Activated CD8-positive, alpha-beta memory T cell treated with anti-CD3 and anti-CD28 coated beads, Interleukin-2, amount 50 U/mL, for 24 hours (primary cell): ENCODE data around the gene STX2.
"Not testable (repeated sequence)": the region's sequence is repeated elsewhere in the genome, so short reads cannot be mapped to it uniquely, and the experiment has no call there.

Experiments used
- DNase-seq: peaks from one replicate; pipeline ENCODE4 v3.0.0-alpha.2; 2020; ENCODE audit errors: extremely low read depth

The STX2 gene

DNA sequence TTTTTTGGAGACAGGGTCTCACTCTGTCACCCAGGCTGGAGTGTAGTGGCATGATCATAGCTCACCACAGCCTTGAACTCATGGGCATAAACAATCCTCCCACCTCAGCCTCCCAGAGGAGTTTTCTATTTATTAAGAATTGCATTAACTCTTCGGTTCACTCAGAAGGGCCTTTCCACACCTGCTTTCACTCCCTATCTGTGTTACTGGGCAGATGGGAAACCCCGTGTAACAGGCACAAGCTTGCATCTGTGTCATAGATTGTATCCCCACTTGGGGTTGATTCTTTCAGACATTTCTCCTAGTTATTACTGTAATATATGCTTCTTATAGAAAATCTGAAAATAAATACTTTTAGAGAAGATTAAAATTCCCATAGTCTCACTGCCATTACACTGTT lies 38.7 kb downstream of the STX2 start:
- no peak for DNase-seq

DNA sequence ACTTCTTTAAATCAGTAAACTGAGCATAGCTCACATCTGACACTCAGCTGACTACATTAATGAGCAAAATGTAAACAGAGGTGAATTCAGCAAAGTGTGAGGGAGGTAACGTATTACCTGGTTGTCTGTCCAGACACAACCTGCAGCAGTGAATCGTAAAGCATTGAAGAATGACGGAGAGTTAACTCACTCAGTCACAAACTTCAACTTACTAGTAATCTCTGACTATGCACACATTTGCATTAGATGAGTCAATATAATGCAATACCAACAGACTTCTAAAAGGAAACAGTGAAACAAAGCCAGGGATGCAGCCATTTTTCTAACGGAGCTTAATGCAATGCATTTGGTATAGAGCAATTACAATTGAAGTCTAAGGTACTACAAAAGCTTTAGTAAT lies 40.0 kb downstream of the STX2 start:
- DNase-seq = no peak

DNA sequence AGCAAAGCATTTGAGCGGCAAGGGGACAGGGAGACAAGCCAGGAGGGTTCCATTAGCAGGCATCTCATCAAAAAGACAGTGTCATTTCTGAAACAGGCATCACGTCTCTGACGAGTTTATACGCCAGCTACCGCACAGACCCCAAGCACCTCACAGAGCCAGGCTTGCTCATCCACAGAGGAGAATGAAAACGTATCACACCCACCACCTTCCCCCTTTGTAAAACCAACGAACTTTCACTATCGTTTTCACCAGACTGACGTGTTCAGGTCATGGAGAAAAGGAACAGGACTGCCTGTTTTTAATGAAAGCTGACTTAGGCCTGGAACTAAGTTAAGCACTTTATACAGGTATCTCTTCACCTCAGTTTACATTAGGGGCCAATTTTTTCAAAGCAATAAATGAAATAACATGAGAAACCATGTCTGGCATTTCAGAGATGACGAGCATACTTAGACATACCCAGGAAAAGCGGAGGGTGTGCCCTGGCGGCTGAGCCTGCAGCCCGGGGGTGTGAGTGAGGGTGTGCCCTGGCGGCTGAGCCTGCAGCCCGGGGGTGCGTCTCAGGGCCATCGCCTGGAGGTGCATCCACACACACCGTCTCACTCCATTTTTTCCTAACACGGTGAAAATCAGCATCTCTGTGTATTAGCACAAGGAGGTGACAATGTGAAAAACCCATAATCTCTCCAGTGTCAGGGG lies 41.9 kb downstream of the STX2 start:
- no peak for DNase-seq

DNA sequence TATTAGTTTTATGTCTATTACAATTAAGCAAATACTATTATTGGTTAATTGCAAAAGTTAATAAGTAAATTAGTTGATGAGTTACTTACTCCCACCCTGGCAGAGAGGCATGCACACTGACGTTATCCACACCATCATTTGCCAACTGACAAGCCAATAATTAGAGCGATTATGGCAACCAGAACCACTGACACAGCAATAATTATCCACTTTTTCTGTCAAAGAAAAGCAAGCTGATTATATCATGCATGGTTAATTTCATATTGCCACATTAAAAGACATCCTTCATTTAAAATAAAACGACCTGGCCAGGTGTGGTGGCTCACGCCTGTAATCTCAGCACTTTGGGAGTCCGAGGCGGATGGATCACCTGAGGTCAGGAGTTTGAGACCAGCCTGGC lies 43.1 kb downstream of the STX2 start:
- no peak for DNase-seq

DNA sequence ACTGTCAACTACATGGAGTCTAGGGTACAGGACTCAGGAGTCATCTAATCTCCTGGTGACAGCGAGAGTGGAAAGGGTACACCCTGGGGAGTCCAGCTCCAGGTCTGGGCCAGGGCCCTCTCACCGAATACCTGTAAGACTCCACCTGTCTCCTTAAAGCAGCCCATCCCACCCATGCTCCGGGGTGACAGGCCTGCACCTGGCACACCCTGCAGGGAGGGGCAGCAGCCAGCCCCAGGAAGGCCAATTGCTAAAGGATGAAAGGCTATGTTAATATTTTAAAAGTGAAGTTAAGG lies 45.5 kb downstream of the STX2 start:
- DNase-seq = no peak

DNA sequence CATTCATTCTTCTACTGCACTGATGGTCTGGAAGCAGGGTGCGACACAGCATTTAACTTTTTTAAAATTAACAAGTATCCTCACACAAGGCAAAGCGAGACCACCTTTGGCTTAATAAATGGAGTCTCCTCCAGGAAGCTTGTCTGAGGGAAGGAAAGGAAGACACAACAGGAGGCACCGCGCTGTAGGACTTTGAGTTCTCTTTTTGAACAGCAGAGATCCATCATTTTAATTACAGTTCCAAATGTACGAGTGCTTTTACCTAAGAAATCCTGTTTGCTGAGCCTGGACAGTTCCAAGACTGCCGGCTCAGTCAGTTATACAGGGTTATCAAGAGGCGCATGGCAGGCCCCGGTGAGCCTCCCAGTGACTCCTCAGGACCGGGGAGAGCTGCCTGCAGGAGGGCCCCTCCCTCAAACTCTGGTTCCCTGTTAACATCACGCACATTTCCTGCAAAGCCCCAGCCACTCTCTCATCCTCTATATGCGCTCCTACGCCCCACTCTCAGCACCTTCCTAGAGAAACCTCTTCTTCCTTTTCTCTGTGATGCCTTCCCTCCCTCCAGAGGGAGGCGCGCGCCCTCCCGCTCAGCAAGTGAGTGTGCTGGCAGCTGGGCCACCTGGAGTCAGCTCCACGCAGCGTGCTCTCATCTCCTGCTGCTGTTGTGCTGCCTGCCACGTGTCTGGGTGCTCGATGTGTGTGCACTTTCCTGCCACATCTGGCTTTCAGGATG lies 46.1 kb downstream of the STX2 start:
- no peak for DNase-seq

DNA sequence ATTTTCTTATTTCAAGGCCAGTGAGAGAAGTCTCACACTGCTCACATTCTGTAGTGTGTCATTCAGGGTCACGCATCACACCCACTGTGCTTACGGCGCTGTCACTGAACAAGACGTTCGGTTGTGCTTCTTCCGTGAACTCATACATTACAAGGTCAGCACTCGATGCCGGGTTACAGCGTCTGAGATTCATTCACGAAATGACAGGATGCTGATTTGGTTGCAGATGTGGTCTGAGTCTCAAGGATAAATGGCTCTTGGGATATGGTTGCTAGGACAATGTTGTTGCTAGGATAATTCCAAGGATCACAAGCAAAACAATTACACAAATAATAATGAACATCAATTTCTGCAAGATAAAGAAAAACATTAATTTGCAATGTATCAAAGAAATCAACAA lies 47.4 kb downstream of the STX2 start:
- DNase-seq = no peak

DNA sequence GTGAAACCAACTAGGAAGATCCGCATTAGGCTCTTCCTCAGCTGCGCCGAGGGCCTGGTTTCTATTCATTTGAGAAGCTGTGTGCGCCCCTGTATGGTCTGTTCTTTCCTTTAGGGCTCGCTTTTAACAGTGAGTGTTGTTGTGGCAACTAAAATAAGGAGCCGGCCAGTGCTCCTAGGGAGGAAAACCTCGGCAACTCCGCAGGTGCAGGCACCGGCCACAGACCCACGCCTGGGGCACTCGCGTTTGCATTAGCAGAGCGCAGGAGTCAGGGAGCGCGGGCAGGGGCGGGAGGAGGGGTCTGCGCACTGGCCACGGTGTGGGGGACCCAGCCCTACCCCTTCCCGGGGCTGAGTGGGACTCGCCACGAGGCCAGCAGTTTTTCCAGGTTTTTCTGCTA lies 50.5 kb downstream of the STX2 start:
- DNase-seq = no peak

DNA sequence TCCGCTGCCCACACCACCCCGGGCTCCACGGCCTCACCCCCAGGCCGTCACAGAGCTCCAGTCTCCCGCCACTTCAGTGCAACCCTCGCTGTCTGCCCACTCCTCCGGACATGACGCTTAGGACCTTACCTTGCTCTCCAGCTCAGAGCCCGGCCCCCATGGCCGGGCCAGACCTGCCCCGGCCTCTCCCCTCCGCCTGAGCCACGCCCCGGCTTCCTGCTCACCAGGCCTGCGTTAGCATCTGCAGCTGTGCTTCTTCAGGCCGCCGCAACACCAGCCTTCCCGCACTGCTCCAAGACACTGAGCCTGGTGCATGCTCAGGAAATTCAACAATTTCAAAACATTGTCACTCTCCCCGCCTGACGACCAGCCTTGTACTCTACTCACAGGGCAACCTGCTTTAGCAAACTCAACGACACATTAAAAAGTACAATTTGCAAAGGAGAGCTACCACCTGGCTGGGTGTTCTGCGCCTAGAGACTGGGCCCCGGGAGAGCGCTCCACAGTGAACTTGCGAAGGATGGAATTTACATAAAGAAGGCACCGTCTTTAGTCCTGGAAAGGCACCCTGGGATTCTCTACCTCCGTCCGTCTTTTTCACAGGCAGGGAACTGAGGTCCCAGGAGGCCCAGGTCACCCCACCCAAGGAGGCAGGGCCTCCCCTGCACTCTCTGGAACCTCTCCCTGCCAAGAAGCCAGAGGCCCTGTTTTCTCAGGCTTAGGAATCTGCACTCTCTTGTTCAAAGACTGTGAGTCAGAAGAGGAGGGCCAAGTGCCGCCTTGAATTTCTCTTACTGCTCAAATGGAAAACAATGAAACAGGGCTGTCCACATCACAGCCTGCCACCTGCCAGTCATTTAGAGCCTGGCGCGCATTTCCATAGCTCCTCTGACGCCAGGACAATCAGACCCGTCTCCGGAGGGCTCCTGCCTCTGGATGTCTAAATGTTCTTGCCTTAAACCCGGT lies 51.3 kb downstream of the STX2 start:
- no peak for DNase-seq

DNA sequence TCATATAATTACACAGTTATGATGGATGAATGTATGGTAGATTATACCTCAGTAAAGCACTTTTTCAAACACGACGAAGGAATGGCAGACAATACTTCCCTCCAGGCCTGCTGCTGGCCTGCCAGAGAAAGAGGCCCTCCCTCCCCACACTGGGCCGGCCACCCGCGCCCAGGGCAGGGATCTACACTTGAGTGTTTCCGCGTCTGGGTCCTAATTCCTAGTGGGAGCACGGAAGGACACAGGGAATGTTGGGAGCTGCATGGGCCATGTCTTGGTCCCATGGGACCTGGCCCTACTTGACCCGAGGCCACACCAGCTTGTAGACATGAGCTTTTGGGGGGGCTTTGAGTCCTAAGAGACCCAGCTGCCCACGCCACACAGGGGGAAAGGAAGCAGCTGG lies 52.0 kb downstream of the STX2 start:
- DNase-seq = no peak

DNA sequence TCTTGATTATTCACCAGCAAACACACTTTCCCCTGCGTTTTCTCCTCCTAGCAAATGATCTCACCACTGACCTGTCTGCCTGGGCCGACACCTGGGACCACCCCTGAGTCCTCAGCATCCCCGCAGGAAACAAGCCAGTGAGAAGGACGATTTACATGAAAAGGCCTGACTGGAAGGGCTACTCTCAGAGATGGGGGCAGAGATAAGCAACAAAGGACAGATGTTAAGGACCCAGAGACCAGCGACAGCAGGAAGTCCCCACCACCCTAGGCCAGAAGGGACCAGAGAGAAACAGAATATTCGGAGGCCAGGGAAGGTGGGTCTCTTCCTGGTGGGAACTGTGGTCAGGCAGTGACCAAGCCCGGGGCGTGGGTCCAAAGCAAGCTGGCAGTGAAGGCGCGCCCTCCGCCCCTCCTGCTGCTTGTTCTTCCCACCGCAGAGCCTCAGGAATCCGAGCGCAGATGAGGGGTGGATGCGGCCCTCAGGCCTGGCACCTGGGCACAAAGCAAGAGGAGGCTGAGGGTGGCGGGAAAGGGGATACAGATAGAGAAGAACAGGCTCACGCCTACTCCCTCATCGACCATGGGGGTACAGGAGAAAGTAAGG lies 55.8 kb downstream of the STX2 start:
- DNase-seq = no peak

DNA sequence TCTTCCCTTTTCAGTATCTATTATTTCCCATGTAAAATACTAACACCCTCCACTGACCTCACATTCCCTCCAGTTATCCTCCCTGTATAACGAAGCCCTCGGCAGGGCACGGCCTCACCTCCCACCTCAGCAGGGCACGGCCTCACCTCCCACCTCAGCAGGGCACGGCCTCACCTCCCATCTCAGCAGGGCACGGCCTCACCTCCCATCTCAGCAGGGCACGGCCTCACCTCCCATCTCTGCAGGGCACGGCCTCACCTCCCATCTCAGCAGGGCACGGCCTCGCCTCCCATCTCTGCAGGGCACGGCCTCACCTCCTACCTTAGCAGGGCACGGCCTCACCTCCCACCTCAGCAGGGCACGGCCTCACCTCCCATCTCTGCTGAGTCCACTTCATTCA lies 56.8 kb downstream of the STX2 start:
- not testable (repeated sequence) for DNase-seq

DNA sequence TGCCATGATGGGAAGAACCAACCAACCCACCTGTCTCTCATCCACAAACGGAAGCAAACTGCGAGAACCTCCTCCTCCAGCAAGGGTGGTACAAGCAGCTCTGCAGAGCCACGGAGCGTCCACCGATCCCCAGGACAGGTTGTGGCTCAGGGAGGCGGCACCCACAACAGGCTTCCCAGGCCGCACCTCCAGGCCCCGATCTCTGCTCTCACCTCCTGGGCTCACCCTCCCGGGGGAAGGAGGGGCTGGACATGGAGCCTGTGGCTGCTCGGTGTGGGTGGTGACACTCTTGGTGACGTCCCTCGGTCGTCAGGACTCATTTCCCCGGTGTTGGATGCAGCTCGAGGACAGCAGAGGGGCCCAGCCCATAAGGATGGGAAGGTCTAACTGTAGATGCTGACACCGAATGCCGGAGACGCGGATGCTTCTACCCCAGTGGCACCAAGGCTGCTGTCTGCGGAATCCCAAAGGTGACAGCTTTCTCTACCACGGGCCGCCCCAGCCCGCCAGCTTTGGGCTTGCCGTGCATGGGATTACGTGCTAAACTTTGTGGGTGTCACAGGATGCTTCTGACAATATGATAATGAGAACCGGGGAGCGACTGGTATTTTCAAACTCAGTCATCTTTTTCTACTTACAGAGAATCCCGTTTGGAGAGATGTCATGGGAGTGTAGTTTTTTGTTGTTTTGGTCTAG lies 58.0 kb downstream of the STX2 start:
- DNase-seq = no peak

DNA sequence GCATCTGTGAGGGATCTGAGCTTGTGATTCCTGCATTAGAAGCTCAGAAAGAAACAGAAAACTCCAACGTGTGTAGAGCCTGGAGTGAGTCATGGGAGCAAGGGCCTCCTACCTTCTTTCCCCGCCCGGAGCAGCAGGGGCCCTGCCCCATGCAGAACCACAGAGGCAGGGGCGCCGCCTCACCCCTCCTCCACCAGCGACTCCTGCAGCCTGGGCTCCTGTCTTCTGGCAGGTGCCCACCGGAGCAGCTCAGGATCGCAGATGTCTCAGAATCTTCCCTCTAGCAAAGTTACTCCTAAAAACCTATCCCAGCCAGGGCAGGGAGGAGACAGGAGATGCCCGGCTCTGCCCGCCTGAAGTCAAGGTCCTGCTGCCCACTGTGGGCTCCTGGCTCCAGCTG lies 58.7 kb downstream of the STX2 start:
- DNase-seq = no peak

DNA sequence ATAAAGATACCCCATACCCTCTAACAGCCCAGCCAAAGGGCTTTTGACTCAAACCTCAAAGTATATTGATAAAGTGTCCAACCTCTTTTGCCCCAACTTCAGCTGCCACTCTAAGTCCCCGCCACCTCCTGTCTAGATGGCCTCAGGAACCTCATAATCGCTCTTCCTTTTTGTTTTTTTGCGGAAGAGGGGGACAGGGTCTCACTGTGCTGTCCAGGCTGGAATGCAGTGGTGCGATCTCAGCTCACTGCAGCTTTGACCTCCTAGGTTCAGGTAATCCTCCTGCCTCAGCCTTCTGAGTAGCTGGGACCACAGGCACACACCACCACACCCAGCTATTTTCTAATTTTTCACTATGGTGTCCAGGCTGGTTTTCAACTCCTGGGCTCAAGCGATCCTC lies 60.3 kb downstream of the STX2 start:
- no peak for DNase-seq

DNA sequence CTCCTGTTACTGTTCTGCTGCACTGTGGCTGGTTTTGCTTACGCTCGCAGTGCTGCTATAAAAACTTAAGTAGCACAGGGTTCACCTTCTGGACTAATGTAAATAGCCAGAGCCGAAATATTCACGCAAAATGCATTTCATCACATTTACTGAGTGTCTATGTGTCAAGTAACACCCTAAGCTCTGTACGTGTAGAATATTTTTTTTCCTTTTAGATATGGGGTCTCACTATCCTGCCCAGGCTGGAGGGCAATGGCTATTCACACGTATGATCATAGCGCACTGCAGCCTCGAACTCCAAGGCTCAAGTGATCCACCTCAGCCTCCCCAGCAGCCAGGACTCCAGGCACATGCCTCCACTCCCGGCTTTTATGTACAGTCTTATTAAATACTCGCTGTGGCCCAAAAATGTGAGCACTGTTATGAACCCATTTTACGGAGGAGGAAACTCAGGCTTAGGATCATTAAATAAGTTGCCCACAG lies 62.2 kb downstream of the STX2 start:
- DNase-seq = no peak

DNA sequence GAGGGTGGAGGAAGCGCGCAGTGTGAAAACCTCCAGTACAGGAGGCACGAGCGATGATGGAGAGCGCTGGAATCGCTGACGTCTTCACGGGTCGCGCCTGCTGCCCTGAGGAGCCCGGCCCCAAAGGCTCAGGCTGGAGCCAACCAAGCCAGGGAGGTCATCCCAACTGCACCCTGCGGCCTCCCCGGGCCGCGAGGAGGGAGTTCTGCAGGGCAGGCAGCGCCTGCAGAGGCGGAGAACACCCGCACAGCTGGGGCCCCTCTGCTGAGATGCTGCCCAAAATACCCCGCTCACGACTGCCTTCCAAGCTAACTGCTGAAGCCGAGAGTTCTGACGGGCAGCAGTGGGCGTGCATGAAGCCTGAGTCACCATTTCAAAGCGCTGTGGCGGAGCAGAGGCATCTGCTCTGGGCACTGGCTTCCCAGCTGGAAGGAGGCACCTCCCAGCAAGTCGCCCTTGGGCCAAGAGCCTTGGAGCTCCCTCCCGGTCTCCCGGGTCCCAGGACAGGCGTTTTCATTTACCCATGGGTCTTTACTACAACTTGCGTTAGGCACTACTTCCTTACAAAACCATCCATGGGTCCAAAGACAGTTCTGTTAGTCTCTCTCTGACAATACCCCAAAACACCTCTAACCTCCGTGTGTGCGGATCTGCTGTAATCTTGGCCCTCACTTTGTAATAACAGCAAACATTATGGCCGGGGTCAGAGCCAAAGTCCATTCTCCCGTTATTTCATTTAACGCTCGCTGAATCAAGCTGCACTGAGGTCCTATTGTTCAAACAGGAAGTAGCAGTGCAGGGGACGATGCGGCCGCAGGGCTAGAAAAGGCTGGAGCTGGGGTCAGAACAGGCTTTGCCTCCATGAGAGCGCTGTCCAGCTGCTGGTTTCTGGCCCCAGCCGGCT lies 62.8 kb downstream of the STX2 start:
- peak; percentile 27 for DNase-seq

DNA sequence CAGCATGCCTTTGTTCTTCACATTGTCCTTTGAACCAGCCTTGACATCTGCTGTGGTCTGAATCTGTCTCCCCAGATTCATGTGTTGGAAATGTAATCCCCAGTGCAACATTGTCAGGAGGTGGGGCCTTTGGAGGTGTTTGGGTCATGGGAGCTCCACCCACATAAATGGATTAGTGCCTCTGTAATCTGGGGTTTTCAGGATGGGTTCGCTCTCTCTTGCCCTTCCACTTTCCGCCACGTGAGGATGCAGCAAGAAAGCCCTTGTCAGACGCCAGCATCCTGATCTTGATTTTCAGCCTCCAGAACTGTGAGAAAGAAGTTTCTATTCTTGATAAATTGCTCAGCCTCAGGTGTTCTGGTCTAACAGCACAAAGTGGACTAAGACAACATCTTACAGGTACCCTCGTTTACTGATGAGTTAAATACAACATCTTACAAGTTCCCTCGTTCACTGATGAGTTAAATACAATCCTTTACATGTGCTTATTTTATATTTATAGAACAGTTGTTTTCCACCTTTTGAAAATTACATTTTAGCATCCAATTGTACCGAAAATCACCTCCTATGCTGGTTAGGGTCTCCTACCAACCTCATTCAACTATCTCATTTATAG lies 68.5 kb downstream of the STX2 start:
- no peak for DNase-seq

DNA sequence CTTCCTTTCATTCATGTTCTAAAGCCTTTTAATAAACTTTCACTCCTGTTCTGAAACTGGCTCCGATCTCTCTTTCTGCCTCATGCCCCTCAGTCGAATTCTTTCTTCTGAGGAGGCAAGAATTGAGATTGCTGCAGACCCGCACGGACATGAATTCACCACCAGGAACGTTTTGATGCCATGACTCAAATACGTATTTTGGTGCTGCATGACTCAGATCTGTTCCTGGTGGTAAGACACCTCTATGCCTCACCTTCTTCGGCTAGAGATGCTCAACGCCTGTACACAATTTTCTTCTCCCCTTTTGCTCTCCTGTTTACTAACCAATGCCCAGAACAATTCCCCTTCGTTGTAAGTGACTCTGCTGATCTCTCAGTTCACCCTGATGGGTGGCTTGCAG lies 70.9 kb downstream of the STX2 start:
- DNase-seq = no peak

DNA sequence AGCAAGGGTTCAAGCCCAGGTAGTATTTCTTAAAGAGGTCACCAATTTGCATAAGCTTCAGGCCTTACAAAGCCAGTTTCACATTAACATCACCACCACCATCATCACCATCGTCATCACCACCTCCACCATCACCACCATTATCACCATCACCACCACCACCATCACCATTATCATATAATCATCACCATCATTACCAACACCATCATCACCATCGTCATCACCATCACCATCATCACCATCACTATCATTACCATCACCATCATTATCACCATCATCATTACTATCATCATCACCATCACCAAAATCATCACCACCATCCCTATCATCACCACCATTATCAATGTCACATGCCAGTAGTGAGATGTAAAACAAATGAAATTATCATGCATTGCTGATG lies 72.6 kb downstream of the STX2 start:
- DNase-seq = no peak
